IMR-90 (cell line): ENCODE data around the gene TBC1D1.

Source experiments
- BHLHE40 ChIP-seq: fragments of 150-350 bp; IDR thresholded peaks from 2 replicates; pipeline ENCODE4 v1.6.1; 2016; ENCODE audit warnings: mild to moderate bottlenecking, low read depth, low read length
- CHD1 ChIP-seq: IDR thresholded peaks from 2 replicates; pipeline ENCODE4 v1.6.1; 2012; ENCODE audit warnings: low read depth, low read length, improper control_type of control experiment
- CTCF ChIP-seq: conservative IDR thresholded peaks from 2 replicates; pipeline ENCODE4 v1.5.1; 2012; ENCODE audit warnings: mild to moderate bottlenecking, low read depth, low read length, improper control_type of control experiment
- MAZ ChIP-seq: IDR thresholded peaks from 2 replicates; pipeline ENCODE4 v1.6.1; 2012; ENCODE audit warnings: low read depth, mild to moderate bottlenecking, low read length, improper control_type of control experiment, moderate library complexity, borderline replicate concordance
- MXI1 ChIP-seq: IDR thresholded peaks from 2 replicates; pipeline ENCODE4 v1.6.1; 2012; ENCODE audit warnings: low read depth, mild to moderate bottlenecking, low read length, moderate library complexity, borderline replicate concordance
- POLR2A ChIP-seq: IDR thresholded peaks from 2 replicates; pipeline ENCODE4 v1.6.1; 2012; ENCODE audit warnings: mild to moderate bottlenecking, low read depth, low read length
- RAD21 ChIP-seq: IDR thresholded peaks from 2 replicates; pipeline ENCODE4 v1.6.1; 2012; ENCODE audit warnings: low read length, improper control_type of control experiment
- RFX5 ChIP-seq: IDR thresholded peaks from 2 replicates; pipeline ENCODE4 v1.8.0; 2012; ENCODE audit warnings: low read depth, mild to moderate bottlenecking, low read length, moderate library complexity

GRCh38 chr4:38089961-38090360 is 199.1 kb downstream of the TBC1D1 start:
- TF ChIP-seq CTCF: no peak
- TF ChIP-seq POLR2A: no peak
- TF ChIP-seq BHLHE40: no peak
- TF ChIP-seq MXI1: no peak
- no peak for TF ChIP-seq RFX5
- TF ChIP-seq MAZ: no peak
- no peak for TF ChIP-seq RAD21
- no peak for TF ChIP-seq CHD1
